Esophagus (tissue), 2 donors: ENCODE data around the gene RNU6-9. TPM values are rescaled to one million over a fixed set of nuclear protein-coding genes. Genes with fewer than 3 reads are reported as not detected.
A peak's percentile ranks its signal among the peaks of the same experiment; 100 is the strongest.
"Not testable (repeated sequence)": the region's sequence is repeated elsewhere in the genome, so short reads cannot be mapped to it uniquely, and the experiment has no call there.

Experiments
- H3K27ac ChIP-seq, 2 donors: one replicate each; pipeline ENCODE4 v1.5.1; 2013; ENCODE audit warnings: low read depth in 2 of 2, mild to moderate bottlenecking in 2 of 2, inconsistent platforms in 1 of 2, low read length in 1 of 2, moderate library complexity in 1 of 2
- H3K27me3 ChIP-seq, 2 donors: one replicate each; pipeline ENCODE4 v1.6.1; 2013; ENCODE audit warnings: low read length in 2 of 2, control low read depth in 1 of 2, mild to moderate bottlenecking in 1 of 2; ENCODE audit not compliant: insufficient read depth in 2 of 2, control insufficient read depth in 1 of 2
- H3K36me3 ChIP-seq, 2 donors: one replicate each; pipeline ENCODE4 v1.6.1; 2013; ENCODE audit warnings: low read length in 1 of 2; ENCODE audit not compliant: control insufficient read depth in 2 of 2, insufficient read depth in 2 of 2
- H3K4me1 ChIP-seq, 2 donors: one replicate each; pipeline ENCODE4 v1.6.1; 2013; ENCODE audit warnings: low read length in 1 of 2; ENCODE audit not compliant: control insufficient read depth in 2 of 2, insufficient read depth in 2 of 2
- H3K4me3 ChIP-seq, 2 donors: one replicate each; pipeline ENCODE4 v1.5.1; 2013; ENCODE audit warnings: low read length in 2 of 2, mild to moderate bottlenecking in 2 of 2, low read depth in 1 of 2, moderate library complexity in 1 of 2
- H3K9me3 ChIP-seq, 2 donors: one replicate each; pipeline ENCODE4 v1.6.1; 2013; ENCODE audit warnings: mild to moderate bottlenecking in 2 of 2, low read depth in 1 of 2, low read length in 1 of 2, moderate library complexity in 1 of 2; ENCODE audit not compliant: control insufficient read depth in 2 of 2, insufficient read depth in 1 of 2
- WGBS, 2 donors: extraction: QIAGEN DNeasy Blood & Tissue Kit; methylation state at CpG; one replicate each; pipeline ENCODE4 v1.1.7; 2013; 5-methylcytosine and 5-hydroxymethylcytosine counted together
- polyA plus RNA-seq, 2 donors: library from polyadenylated mRNA; stranded (reverse); fragments of 200-250 nt; gene quantifications; one replicate each; pipeline ENCODE4 v1.2.3, GENCODE V29; 2013
- donor health status: healthy with polysubstance abuse.
- donor health status: Bipolar disorder and iron deficiency.

Gene RNU6-9
- polyA plus RNA-seq = not detected

DNA sequence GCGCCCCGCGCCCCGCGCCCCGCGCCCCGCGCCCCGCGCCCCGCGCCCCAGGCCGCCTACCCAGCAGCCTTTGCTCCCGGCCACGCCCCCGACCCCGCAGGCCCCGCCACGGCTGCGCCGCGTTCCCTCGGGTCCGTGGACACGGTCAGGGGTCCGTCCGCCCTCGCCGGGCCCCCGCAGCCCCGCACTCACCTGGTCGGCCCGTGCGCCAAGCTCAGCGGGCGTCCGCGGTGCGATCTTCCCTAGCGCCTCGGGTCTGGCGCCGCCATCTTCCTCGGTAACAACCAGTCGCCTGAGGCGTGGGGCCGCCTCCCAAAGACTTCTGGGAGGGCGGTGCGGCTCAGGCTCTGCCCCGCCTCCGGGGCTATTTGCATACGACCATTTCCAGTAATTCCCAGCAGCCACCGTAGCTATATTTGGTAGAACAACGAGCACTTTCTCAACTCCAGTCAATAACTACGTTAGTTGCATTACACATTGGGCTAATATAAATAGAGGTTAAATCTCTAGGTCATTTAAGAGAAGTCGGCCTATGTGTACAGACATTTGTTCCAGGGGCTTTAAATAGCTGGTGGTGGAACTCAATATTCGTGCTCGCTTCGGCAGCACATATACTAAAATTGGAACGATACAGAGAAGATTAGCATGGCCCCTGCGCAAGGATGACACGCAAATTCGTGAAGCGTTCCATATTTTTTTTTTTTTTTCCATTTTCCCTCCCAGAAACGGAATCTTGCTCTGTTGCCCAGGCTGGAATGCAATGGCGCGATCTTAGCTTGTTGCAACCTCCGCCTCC is at the start of gene RNU6-9, which contains the start of gene MED16:
RNU6-9 (plus strand) TSS at position 591 of the 796 bp plus-strand sequence.
MED16 (minus strand) TSS at position 294 of the 796 bp plus-strand sequence. CDS start 2,056 bp downstream, outside the sequence.
- Histone ChIP-seq H3K4me1 (peaks cover 3 to 7% of the 10 kb centered on the region in 2 donors), H3K27me3 (no peaks in the 10 kb centered on the region), H3K9me3 (no peaks in the 10 kb centered on the region), H3K4me3 (peak within 1 kb of the TSS; percentile 91 to 97), H3K36me3 (peaks cover 7 to 25% of the 10 kb centered on the region in 2 donors), H3K27ac (peak within 1 kb of the TSS; percentile 92 to 97)
- WGBS, 2 donors = 1% methylated on average over 55 to 69 of the region's 69 CpGs

DNA sequence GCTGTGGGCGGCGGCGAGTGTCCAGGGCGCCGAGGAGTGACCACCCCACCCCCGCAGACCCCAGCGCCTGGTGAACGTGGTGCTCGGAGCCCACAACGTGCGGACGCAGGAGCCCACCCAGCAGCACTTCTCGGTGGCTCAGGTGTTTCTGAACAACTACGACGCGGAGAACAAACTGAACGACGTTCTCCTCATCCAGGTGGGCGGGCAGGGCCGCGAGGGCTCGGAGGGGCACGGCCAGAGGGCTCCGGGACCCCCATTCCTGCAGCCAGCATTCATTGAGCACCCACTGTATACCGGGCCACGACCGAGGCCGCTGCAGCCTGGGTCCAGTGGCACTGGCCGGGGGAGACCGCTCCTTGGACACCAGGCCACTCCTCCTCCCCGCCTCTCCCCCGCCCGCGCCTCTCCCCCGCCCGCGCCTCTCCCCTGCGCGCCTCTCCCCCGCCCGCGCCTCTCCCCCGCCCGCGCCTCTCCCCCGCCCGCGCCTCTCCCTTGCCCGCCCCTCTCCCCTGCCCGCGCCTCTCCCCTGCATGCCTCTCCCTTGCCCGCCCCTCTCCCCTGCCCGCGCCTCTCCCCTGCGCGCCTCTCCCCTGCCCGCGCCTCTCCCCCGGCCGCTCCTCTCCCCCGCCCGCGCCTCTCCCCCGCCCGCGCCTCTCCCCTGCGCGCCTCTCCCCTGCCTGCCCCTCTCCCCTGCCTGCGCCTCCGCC is 49.3 kb upstream of the RNU6-9 start:
- H3K4me3 ChIP-seq = no peak overlapping the region
- H3K27ac ChIP-seq = no peak overlapping the region
- H3K27me3 ChIP-seq = peaks cover 0 to 13% of the 10 kb centered on the region in 2 donors
- 9 to 23% methylated on average over 31 to 64 of the region's 70 CpGs for WGBS, 2 donors
- no peaks in the 10 kb centered on the region for H3K36me3 ChIP-seq
- no peaks in the 10 kb centered on the region for H3K9me3 ChIP-seq
- H3K4me1 ChIP-seq = peaks cover 0 to 8% of the 10 kb centered on the region in 2 donors

DNA sequence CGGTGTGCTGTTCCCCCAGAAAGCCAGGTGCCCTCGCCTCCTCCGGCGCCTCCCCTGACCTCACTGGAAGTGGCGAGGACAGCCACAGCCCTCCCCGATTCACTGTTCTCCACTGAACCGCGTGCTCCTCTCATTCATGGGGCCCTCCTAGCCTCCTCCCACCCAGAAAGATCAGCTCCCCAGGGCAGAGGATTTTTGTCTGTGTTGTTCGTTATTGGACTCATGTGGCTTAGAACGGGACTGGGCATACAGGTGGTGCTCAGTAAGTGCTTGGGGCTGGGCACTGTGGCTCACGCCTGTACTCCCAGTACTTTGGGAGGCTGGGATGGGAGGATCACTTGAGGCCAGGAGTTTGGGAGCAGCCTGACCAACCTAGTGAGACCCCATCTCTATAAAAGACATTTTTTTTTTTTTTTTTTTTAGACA is 48.7 kb upstream of the RNU6-9 start:
- H3K36me3 ChIP-seq = no peaks in the 10 kb centered on the region
- no peak overlapping the region for H3K27ac ChIP-seq
- H3K4me1 ChIP-seq = peaks cover 0 to 8% of the 10 kb centered on the region in 2 donors
- H3K4me3 ChIP-seq = no peak overlapping the region
- peaks cover 0 to 13% of the 10 kb centered on the region in 2 donors for H3K27me3 ChIP-seq
- WGBS, 2 donors = 21 to 29% methylated on average over 11 of the region's 11 CpGs
- H3K9me3 ChIP-seq = no peaks in the 10 kb centered on the region

DNA sequence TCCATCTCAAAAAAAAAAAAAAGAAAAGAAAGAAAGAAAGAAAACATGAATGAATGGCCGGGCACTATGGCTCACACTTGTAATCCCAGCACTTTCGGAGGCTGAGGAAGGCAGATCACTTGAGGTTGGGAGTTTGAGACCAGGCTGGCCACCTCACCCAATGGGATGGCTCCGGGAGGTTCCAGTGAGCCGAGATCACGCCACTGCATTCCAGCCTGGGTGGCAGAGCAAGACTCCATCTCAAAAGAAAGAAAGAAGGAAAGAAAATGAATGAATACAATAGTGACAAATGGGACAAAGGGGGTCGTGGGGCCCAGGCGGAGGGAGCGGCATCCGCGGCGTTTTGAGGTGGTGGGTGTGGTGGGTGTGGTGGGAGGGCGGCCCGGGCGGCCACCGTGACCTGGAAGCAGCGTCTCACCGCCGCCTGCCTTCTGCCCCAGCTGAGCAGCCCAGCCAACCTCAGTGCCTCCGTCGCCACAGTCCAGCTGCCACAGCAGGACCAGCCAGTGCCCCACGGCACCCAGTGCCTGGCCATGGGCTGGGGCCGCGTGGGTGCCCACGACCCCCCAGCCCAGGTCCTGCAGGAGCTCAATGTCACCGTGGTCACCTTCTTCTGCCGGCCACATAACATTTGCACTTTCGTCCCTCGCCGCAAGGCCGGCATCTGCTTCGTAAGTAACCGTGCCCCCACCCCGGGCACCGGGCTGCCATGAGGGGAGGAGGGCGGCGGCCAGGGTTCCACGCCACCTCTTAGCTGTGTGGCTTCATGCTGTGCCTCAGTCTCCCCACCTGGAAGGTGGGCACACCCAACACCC is 47.4 kb upstream of the RNU6-9 start:
- WGBS, 2 donors = 62 to 74% methylated on average over 34 to 37 of the region's 37 CpGs
- peaks cover 0 to 11% of the 10 kb centered on the region in 2 donors for H3K4me1 ChIP-seq
- peaks cover 0 to 13% of the 10 kb centered on the region in 2 donors for H3K27me3 ChIP-seq
- no peak overlapping the region for H3K27ac ChIP-seq
- no peak overlapping the region for H3K4me3 ChIP-seq
- H3K9me3 ChIP-seq = no peaks in the 10 kb centered on the region
- no peaks in the 10 kb centered on the region for H3K36me3 ChIP-seq

DNA sequence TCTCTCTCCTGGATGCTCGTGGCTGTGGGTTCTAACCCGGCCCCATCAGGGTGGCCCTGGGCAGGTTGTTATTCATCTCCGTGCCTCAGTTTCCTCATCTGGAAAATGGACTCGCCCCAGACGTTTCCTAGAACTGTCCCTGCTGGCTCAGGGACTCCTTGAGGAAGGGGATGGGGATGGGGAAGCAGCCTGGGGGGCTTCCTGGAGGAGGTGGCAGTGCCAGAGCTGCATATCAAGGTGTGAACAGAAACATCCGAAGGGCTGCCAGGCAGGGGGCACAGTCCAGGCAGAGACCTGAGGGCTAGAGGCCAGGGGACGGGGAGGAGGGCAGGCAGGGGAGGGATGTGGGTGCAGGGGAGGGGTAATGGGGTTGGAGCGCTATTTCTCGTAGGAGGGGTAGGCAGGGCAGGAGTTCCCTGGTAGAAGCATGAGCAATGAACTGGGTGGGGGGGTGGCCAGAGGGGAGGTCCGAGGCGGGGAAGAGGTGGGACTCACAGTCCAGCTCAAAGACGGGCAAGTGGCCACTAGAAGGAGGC is 44.8 kb upstream of the RNU6-9 start:
- Histone ChIP-seq H3K4me1 (peaks cover 0 to 11% of the 10 kb centered on the region in 2 donors), H3K27ac (no peak overlapping the region), H3K27me3 (peaks cover 0 to 14% of the 10 kb centered on the region in 2 donors), H3K36me3 (no peaks in the 10 kb centered on the region), H3K4me3 (no peak overlapping the region), H3K9me3 (no peaks in the 10 kb centered on the region)
- 40 to 43% methylated on average over 12 of the region's 12 CpGs for WGBS, 2 donors

DNA sequence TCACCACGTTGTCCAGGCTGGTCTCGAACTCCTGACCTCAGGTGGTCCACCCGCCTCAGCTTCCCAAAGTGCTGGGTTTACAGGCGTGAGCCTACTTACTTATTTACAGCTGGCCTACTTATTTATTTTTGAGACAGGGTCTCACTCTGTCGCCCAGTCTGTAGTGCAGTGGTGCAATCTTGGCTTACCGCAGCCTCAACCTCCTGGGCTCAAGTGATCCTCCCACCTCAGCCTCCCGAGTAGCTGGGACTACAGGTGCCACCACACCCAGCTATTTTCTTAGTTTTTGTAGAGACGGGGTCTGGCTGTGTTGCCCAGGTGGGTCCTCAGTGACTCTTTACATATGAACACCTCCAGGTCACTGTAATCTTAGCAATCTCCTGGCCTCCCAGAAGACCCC is 44.1 kb upstream of the RNU6-9 start:
- WGBS, 2 donors = 76 to 87% methylated on average over 8 of the region's 8 CpGs
- H3K27me3 ChIP-seq = peaks cover 0 to 10% of the 10 kb centered on the region in 2 donors
- not testable (repeated sequence) for H3K27ac ChIP-seq

DNA sequence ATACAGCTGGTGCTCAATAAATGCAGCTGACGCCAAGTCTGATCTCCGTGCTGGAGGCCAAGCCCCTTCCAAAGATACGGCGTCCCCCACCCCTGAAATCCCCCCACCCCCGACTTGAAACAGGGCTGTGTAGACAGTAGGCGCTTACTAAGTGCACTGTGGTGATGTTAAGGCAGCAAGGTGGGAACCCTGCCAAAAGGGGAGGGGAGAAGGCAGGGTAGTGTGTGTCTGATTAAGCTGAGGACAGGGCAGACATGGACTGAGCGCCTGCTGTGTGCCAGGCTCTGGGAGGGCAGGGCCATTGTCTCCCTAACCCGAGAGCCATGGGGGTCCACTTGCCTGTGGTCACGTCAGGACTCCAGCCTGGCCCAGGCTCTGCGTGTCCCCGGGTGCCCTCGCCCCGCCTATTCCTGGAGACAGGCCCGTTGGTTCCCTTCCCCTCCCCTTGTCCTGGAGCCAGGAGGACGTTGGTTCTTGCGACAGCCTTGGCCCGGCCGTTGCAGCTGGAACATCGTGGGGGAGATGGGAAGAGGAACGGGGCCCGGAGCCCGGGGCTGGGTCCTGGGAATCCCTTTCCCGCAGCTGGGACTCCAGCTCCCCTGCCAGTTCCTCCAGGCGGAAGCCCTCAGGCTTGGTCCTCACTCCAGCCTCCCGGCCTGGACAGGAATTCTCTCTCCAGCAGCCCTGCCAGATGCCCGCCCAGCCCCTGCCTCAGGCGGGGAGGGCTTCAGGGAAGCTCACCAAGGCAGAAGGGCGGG is 42.9 kb upstream of the RNU6-9 start:
- H3K27me3 ChIP-seq = peaks cover 0 to 10% of the 10 kb centered on the region in 2 donors
- peak overlapping the region; percentile 53 to 73 for H3K27ac ChIP-seq
- 17% methylated on average over 26 to 28 of the region's 28 CpGs for WGBS, 2 donors
- no peak overlapping the region for H3K4me3 ChIP-seq
- H3K9me3 ChIP-seq = no peaks in the 10 kb centered on the region
- no peaks in the 10 kb centered on the region for H3K36me3 ChIP-seq
- H3K4me1 ChIP-seq = peaks cover 0 to 6% of the 10 kb centered on the region in 2 donors

More for the DNA sequence above, 44.1 kb upstream of the RNU6-9 start:
- not testable (repeated sequence) for H3K4me1 ChIP-seq, H3K4me3 ChIP-seq, H3K9me3 ChIP-seq, H3K36me3 ChIP-seq

DNA sequence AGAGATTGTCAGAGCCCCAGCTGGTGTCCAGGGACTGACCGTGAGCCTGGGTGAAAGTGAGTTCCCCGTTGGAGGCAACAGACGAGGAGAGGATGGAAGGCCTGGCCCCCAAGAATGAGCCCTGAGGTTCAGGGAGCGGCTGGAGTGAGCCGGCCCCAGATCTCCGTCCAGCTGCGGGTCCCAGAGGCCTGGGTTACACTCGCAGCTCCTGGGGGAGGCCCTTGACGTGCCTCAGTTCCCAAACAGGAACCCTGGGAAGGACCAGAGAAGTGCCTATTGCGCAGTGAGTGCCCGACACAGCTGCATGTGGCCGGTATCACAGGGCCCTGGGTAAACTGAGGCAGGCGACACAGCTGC is 42.3 kb upstream of the RNU6-9 start:
- Histone ChIP-seq H3K4me3 (no peak overlapping the region), H3K27me3 (peaks cover 0 to 10% of the 10 kb centered on the region in 2 donors), H3K36me3 (no peaks in the 10 kb centered on the region), H3K9me3 (no peaks in the 10 kb centered on the region), H3K4me1 (peaks cover 0 to 6% of the 10 kb centered on the region in 2 donors), H3K27ac (peak overlapping the region; percentile 53 to 73)
- WGBS, 2 donors = 37 to 38% methylated on average over 13 of the region's 13 CpGs
